Nasal cavity respiratory epithelium epithelial cell of viscerocranial mucosa (primary cell): ENCODE data around the gene WNT5B. TPM values are rescaled to one million over a fixed set of nuclear protein-coding genes. Genes with fewer than 3 reads are reported as not detected.

Source experiments
- total RNA-seq: library from RNA; depleted of rRNA; stranded (reverse); fragments of >200 nt; gene quantifications from 2 replicates; pipeline ENCODE4 v1.2.3, GENCODE V29; 2014

WNT5B gene
- total RNA-seq: 2.1 and 5.6 TPM in 2 replicates

DNA sequence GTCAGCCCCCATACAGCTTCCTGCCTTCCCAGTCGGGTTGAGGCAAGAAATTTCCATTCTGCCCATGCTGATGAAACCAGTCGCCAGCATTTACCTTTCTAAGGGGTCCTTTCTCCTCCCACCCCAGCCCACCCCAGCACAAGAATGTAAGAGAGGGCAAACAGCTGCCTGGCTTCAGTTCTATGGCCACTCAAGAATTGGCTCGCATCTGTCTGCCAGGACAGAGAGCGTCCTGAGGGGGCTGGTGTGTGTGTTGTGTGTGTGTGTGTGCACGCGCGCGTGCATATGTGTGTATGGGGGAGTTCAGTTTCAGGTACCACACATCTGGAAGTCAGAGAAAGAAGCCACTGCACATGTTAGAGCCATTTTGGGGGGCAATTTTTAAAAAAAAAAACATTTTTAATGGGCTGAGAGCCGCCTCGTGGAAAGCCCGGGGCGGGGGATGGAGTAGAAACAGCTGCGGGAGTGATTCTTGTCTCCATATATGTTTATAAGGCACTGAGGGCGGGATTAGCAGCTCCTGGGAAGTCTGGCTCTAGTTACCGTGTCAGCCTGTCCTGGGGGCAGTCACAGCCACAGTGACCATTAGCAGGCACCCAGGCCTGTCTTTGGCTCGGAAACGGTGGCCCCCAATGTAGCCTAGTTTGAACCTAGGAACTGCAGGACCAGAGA lies at the start of gene WNT5B:
TSS of gene WNT5B (plus strand) at position 566 of the 672 bp plus-strand sequence. CDS start 2,124 bp downstream, outside the sequence.

GRCh38 chr12:1594261-1595025 lies 34.6 kb upstream of the WNT5B start, which contains the start of gene FBXL14:
TSS of gene FBXL14 (minus strand) at chr12:1594581. CDS start at chr12:1594066, 515 bp downstream.

GRCh38 chr12:1690578-1691122 lies 61.6 kb downstream of the WNT5B start, which contains the start of gene ADIPOR2:
TSS of gene ADIPOR2 (plus strand) at chr12:1691070. CDS start at chr12:1754344, 63,274 bp downstream.

Other genes with a start within 250 kb of the WNT5B start
- 9.6 and 14.7 TPM in 2 replicates for gene FBXL14, start 34.6 kb upstream of the WNT5B start, total RNA-seq
- 62.6 and 66.0 TPM in 2 replicates for gene ADIPOR2, start 61.8 kb downstream of the WNT5B start, total RNA-seq
- gene LRTM2, start 191.3 kb downstream of the WNT5B start, total RNA-seq: not detected in 2 replicates